NCI-H1105 (cell line): Measurements from ENCODE around the gene SOCS6.

Experiments used
- DNase-seq: peaks from one replicate; lab custom pipeline; 2025; lab: John Stamatoyannopoulos, UW

SOCS6 gene

GRCh38 chr18:70288171-70288850, 534 bp upstream of the SOCS6 start:
- DNase-seq, result no peak

GRCh38 chr18:70289351-70290312, 787 bp downstream of the SOCS6 start:
- no peak for DNase-seq

- no peak for DNase-seq
These were observed 1.8 kb downstream of the SOCS6 start for GRCh38 chr18:70290482-70291294.

GRCh38 chr18:70291295-70291574, 2.4 kb downstream of the SOCS6 start:
- no peak for DNase-seq

GRCh38 chr18:70292628-70293027, 3.8 kb downstream of the SOCS6 start:
- no peak for DNase-seq

- no peak for DNase-seq
These were observed 4.3 kb downstream of the SOCS6 start for GRCh38 chr18:70293166-70293565.

GRCh38 chr18:70294471-70295191, 5.8 kb downstream of the SOCS6 start:
- DNase-seq, result no peak

GRCh38 chr18:70295192-70296188, 6.6 kb downstream of the SOCS6 start:
- no peak for DNase-seq

- no peak for DNase-seq
These were observed 7.4 kb downstream of the SOCS6 start for GRCh38 chr18:70296289-70296688.

GRCh38 chr18:70296781-70297180, 7.9 kb downstream of the SOCS6 start:
- DNase-seq, result no peak

GRCh38 chr18:70299393-70299792, 10.5 kb downstream of the SOCS6 start:
- DNase-seq, result no peak

- no peak for DNase-seq
These were observed 12.8 kb downstream of the SOCS6 start for GRCh38 chr18:70301667-70302066.

GRCh38 chr18:70308555-70309294, 19.9 kb downstream of the SOCS6 start:
- DNase-seq, result no peak

- DNase-seq, result no peak
These were observed 21.9 kb downstream of the SOCS6 start for GRCh38 chr18:70310560-70311320.

GRCh38 chr18:70311726-70312125, 22.9 kb downstream of the SOCS6 start:
- no peak for DNase-seq

GRCh38 chr18:70313640-70314039, 24.8 kb downstream of the SOCS6 start:
- DNase-seq, result no peak

GRCh38 chr18:70314151-70314782, 25.4 kb downstream of the SOCS6 start:
- no peak for DNase-seq

GRCh38 chr18:70319187-70319586, 30.3 kb downstream of the SOCS6 start:
- no peak for DNase-seq

GRCh38 chr18:70321616-70322015, 32.8 kb downstream of the SOCS6 start:
- no peak for DNase-seq
